Measurements from ENCODE around the gene RABL3.
"Not testable (repeated sequence)": the region's sequence is repeated elsewhere in the genome, so short reads cannot be mapped to it uniquely, and the experiment has no call there.

The RABL3 gene

GRCh38 chr3:120641696-120642246, 100.5 kb downstream of the RABL3 start:
- no peak for DNase-seq

- no peak for DNase-seq
These were observed 102.1 kb downstream of the RABL3 start for GRCh38 chr3:120640231-120640630.

GRCh38 chr3:120638820-120639219, 103.5 kb downstream of the RABL3 start:
- not testable (repeated sequence) for DNase-seq

GRCh38 chr3:120637851-120638559, 104.3 kb downstream of the RABL3 start:
- no peak for DNase-seq

GRCh38 chr3:120636795-120637401, 105.4 kb downstream of the RABL3 start:
- no peak for DNase-seq
